OCI-M2 (cell line): ENCODE data around the gene OR6C70.
"Not testable (repeated sequence)": the region's sequence is repeated elsewhere in the genome, so short reads cannot be mapped to it uniquely, and the experiment has no call there.

Experiments used
- DNase-seq: peaks from one replicate; lab custom pipeline; 2025; ENCODE audit not compliant: unreplicated experiment; lab: John Stamatoyannopoulos, UW

OR6C70 gene

DNA sequence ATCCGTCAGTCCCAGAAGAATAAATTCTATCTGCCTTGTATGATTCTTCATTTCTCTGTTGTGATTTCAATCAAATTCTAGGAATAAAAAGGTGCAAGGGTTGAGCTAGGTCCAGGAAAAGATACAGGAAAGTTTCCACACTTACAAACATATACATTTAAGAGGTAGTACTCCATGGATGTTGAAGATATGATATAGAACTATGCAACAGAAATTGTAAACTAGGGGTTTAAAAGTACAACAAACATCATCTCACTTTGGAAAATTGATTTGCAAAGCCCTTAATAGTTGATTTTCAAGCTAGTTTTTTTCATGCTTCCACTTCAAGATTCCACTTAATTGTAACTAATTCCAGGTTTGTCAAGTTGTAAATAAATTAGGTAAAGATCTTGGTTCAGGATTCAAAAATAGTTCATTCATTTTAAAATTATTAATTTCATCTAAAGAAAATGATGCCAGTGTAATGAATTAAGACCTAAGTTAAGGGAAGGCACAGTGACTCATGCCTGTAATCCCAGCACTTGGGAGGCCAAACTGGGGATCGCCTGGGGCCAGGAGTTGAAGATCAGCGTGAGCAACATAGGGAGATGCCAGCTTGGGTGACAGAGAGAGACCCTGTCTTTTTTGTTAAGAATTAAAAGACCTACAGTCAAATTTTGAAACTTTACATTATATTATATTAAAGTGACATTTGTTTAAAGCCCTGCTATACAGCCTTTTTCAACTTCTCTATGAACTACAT lies at the start of gene OR6C70:
Gene OR6C70, minus strand, starts transcription at position 51 of the 742 bp plus-strand sequence. Its CDS starts 0 bp downstream, at position 51.
- DNase-seq, result no peak

DNA sequence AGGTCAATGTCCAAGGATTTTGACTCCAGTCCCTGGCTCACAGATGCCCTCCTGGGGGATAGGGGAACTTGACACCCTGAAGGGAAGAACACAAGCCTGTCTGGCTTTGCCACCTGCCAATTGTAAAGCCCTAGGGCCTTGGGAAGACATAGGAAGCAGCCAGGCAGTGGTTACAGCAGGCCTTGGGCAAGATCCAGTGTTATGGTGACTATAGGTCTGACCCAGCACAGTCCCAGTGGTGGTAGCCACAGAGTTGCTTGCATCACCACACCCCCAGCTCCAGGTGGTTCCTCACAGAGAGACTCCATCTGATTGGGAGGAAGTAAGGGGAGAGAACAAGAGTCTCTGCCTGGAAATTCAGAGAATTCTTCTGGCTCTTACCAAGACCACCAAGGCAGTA lies 46.5 kb upstream of the OR6C70 start:
- no peak for DNase-seq

- DNase-seq, result no peak
Observed at GRCh38 chr12:55515696-55516095, 45.8 kb upstream of the OR6C70 start.

GRCh38 chr12:55501601-55502000 lies 31.7 kb upstream of the OR6C70 start:
- DNase-seq, result no peak

DNA sequence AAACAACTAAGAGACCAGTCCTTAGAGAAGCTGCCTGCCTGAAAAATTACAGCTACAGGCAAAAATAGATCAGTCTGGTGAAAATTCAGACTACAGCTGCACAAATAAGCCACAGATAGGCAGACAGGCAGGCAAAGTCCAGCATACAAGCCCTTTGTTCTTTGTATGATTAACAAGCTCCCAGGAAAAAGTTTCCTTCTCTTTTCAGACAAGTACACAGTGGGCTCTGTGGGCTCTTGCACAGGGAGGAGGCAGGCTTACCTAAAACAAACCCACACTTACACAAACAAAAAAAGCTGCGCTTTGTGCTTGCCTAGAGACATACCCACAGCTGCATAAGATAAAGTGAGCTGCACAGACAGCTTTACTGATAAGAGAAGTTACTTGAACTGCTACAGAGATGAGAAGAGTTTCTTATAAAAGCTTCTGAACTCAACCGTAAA lies 29.9 kb upstream of the OR6C70 start:
- no peak for DNase-seq

DNA sequence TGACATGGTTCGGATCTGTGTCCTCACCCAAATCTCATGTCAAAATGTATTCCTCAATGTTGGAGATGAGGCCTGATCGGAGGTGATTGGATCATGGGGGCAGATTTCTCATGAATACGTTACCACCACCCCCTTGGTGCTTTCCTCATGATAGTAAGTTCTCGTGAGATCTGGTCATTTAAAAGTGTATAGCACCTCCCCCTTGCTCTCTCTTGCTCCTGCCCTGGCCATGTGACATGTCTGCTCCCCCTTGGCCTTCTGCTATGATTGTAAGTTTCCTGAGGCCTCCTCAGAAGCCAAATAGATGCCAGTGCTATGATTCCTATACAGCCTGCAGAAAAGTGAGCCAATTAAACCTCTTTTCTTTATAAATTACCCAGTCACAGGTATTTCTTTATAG lies 29.3 kb upstream of the OR6C70 start:
- no peak for DNase-seq

DNA sequence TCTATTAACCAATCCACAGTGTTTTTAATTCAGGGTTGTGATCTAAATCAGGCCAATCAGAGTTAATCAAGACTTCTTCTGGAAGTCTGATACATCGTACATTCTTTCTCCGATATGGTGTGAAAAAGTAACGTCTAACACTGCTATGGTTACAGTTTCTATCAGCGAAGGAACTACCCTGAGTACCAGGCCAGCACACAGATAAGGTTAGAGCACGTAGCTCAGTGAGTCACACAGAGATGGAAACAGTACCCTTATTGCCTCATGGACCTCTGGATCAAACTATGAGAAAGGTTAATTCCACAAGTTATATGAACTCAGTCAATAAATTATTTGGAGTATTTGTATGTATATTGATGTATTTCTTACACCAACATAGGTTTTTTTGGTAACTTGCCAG lies 25.6 kb upstream of the OR6C70 start:
- DNase-seq, result no peak

- no peak for DNase-seq
Observed at GRCh38 chr12:55492078-55492477, 22.1 kb upstream of the OR6C70 start, which contains the start of gene OR6C68. Gene OR6C68, plus strand, starts transcription at chr12:55492378. Its CDS starts 0 bp downstream, at chr12:55492378.

DNA sequence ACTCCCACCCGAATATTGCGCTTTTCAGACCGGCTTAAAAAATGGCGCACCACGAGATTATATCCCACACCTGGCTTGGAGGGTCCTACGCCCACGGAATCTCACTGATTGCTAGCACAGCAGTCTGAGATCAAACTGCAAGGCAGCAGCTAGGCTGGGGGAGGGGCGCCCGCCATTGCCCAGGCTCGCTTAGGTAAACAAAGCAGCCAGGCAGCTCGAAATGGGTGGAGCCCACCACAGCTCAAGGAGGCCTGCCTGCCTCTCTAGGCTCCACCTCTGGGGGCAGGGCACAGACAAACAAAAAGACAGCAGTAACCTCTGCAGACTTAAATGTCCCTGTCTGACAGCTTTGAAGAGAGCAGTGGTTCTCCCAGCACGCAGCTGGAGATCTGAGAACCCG lies 14.3 kb upstream of the OR6C70 start:
- not testable (repeated sequence) for DNase-seq

DNA sequence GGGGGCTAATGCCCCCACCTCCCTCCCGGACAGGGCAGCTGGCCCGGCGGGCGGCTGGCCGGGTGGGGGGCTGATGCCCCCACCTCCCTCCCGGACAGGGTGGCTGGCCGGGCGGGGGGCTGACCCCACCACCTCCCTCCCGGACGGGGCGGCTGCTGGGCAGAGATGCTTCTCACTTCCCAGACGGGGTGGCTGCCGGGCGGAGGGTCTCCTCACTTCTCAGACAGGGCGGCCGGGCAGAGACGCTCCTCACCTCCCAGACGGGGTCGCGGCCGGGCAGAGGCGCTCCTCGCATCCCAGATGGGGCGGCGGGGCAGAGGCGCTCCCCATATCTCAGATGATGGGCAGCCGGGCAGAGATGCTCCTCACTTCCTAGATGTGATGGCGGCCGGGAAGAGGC lies 9.2 kb upstream of the OR6C70 start:
- not testable (repeated sequence) for DNase-seq

- no peak for DNase-seq
Observed at GRCh38 chr12:55472264-55472663, 2.3 kb upstream of the OR6C70 start.

DNA sequence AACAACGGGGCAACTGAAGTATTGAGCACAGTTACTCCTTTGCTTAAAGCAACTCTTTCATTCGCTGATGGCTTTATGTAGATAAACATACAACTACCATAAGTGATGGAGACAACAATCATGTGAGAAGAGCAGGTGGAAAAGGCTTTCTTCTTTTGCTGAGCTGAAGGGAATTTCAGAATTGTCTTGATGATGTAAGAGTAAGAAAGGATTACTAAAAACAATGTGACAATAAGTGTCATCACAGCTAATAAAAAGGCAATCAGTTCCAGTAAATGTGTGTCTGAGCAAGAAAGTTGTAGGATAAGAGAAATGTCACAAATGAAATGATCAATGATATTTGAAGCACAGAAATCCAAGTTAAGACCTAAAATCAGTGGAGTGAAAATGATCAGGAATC lies 647 bp downstream of the OR6C70 start:
- no peak for DNase-seq

DNA sequence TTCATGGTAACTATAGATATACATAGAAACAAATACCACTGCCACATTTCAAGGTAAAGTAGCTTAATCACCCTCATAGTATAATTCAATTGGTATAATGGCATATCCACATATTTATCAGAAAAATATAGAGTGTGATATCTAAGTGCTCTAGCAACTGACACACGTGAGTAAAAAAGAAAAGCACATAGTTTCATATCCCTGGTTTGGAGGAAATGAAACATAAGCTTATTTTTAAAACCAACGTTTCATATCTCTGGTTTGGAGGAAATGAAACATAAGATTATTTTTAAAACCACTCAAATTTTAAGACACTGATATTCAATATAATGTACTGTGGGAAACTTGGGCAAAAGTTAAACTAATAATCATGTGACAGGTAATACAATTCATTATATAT lies 2.1 kb downstream of the OR6C70 start:
- DNase-seq, result no peak

GRCh38 chr12:55464926-55465325 lies 5.0 kb downstream of the OR6C70 start:
- not testable (repeated sequence) for DNase-seq

DNA sequence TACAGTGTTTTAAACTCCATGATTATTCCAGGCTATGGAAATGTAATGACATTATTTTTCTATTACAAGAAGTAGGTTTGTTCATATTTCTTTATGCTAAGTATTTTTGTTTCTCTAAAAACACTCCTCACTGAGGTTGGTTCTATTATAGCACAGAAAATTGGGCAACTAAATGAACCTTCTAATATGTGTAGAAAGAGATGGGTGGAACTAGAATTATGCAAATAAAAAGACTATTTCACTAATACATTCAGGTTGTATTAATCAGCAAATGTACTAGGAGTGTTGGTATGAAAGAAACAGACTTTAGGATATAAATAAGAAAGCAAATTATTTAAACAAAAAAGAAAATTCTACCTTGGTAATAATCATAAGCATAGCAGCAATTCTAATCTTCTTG lies 21.1 kb downstream of the OR6C70 start:
- no peak for DNase-seq

GRCh38 chr12:55446326-55446725 lies 23.6 kb downstream of the OR6C70 start:
- no peak for DNase-seq

GRCh38 chr12:55445357-55445756 lies 24.6 kb downstream of the OR6C70 start:
- no peak for DNase-seq

- DNase-seq, result no peak
Observed at GRCh38 chr12:55443776-55444175, 26.2 kb downstream of the OR6C70 start, which contains the start of gene OR6C2. Gene OR6C2, plus strand, starts transcription at chr12:55444076. Its CDS starts 8,138 bp downstream, at chr12:55452214.

- not testable (repeated sequence) for DNase-seq
Observed at GRCh38 chr12:55441233-55441632, 28.7 kb downstream of the OR6C70 start.

GRCh38 chr12:55428331-55429243 lies 41.4 kb downstream of the OR6C70 start:
- DNase-seq, result no peak

- no peak for DNase-seq
Observed at GRCh38 chr12:55425954-55426353, 44.0 kb downstream of the OR6C70 start, which contains the start of gene OR6C76. Gene OR6C76, plus strand, starts transcription at chr12:55426254. Its CDS starts 0 bp downstream, at chr12:55426254.
